ENCODE data around the gene KIAA2012. TPM values are rescaled to one million over a fixed set of nuclear protein-coding genes. Genes with fewer than 3 reads are reported as not detected.

The KIAA2012 gene
- total and polyA plus RNA-seq, 2 of the 8 experiments (the other 6 are each of a cell fraction or from before 2014, with no cell fraction given): not detected

DNA sequence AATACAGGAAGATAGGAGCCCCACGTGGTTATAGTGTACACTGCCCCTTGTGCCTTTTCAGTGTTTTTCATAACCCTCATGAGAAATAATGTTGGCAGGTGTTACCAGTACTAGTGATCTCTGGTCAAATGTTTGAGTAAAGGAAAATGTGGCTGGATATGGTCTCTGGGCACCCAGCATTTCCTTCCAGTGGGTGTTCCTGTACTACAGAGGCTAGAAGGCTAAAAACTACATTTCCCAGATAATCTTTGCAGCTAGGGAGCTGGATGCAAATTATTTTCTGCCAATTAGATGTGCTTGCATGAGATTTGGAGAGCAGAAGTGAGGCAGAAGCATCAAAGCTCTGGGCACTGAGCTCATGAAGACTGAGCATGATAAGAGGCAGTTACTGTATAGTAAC, 45.1 kb downstream of the KIAA2012 start:
- Histone ChIP-seq H3K18ac (ENCODE audit: extremely low read depth, low read length) (no peak overlapping the region), H3K79me1 (ENCODE audit: low read depth, low read length) (no peaks in the 10 kb centered on the region), H4K8ac (ENCODE audit: extremely low read depth, insufficient read depth, low read length) (no peak overlapping the region), H3K23ac (ENCODE audit: insufficient read length) (no peak overlapping the region), H2BK15ac (ENCODE audit: low read length) (no peak overlapping the region), H3K4me3 (ENCODE audit: extremely low read depth in 1 of 4, insufficient read depth in 2 of 4, low read depth in 3 of 4, low read length in 4 of 4) (no peak overlapping the region), H3K4me1 (replicated peaks in 1 of 4; ENCODE audit: control insufficient read depth in 3 of 4, insufficient read depth in 4 of 4, low read length in 3 of 4) (peaks cover 0 to 5% (median 2%) of the 10 kb centered on the region in 4 experiments; a peak in 2 of 7 replicates), H3K4ac (replicated peaks; ENCODE audit: insufficient read length, low read depth, low read length) (no peak overlapping the region), H2BK12ac (ENCODE audit: low read depth, low read length) (no peak overlapping the region), H3K9ac (replicated peaks in 1 of 4; ENCODE audit: extremely low read depth in 1 of 4, low read depth in 3 of 4, low read length in 3 of 4) (no peak overlapping the region), H4K91ac (replicated peaks; ENCODE audit: insufficient read length, low read length) (no peak overlapping the region), H3K27ac (ENCODE audit: low read depth, low read length) (no peak overlapping the region), H4K5ac (ENCODE audit: insufficient read length, low read depth, low read length) (no peak overlapping the region), H3K79me2 (ENCODE audit: control insufficient read depth in 1 of 2, insufficient read depth in 2 of 2, low read length in 2 of 2) (no peaks in the 10 kb centered on the region), H3K27me3 (replicated peaks in 1 of 4; ENCODE audit: control insufficient read depth in 3 of 4, extremely low read depth in 1 of 4, insufficient read depth in 3 of 4, low read length in 3 of 4) (no peaks in the 10 kb centered on the region), H3K56ac (replicated peaks; ENCODE audit: insufficient read length, low read depth, low read length) (no peak overlapping the region), H3K36me3 (ENCODE audit: control insufficient read depth in 2 of 4, insufficient read depth in 4 of 4, low read length in 3 of 4) (no peaks in the 10 kb centered on the region), H3K9me3 (ENCODE audit: insufficient read depth in 2 of 2, low read depth in 1 of 2, low read length in 1 of 2) (no peaks in the 10 kb centered on the region), H2AK5ac (ENCODE audit: low read depth, low read length) (no peak overlapping the region), H3K4me2 (ENCODE audit: insufficient read depth in 1 of 2, low read depth in 2 of 2, low read length in 2 of 2) (no peak overlapping the region), H2BK5ac (ENCODE audit: low read depth, low read length) (no peak overlapping the region), H2AFZ (ENCODE audit: low read length) (no peak overlapping the region), H3K23me2 (ENCODE audit: low read depth, low read length) (no peaks in the 10 kb centered on the region), H4K20me1 (replicated peaks in 1 of 2; ENCODE audit: control insufficient read depth in 1 of 2, insufficient read depth in 2 of 2, low read length in 2 of 2) (no peaks in the 10 kb centered on the region), H2BK20ac (ENCODE audit: low read length) (no peak overlapping the region), H3K14ac (ENCODE audit: insufficient read length) (no peak overlapping the region), H2BK120ac (replicated peaks; ENCODE audit: low read depth, low read length) (no peak overlapping the region)
- POLR2A ChIA-PET (ENCODE audit: partially characterized antibody): no interaction called here
- DNase-seq (ENCODE audit: low read depth in 1 of 2, low spot score in 2 of 2): no peak
- FAIRE-seq: no peak
- CTCF ChIA-PET (ENCODE audit: partially characterized antibody): interaction anchor here (0.6 to 1.7 kb wide), 5 partner anchors 9 to 436 kb away, joined by 3 to 6 read pairs (median 4); no protein-coding TSS in a partner anchor
- TF ChIP-seq RAD21 (IDR thresholded peaks at IDR 0.05 in 1 of 2, conservative IDR thresholded peaks at IDR 0.05 in 1 of 2; ENCODE audit: low read depth in 2 of 2, low read length in 2 of 2): no peak
- no peak for TF ChIP-seq BRCA1 (IDR thresholded peaks at IDR 0.05; ENCODE audit: low read depth, low read length)
- WGBS, 2 experiments (ENCODE audit: extremely low coverage in 1 of 2, insufficient coverage in 1 of 2, insufficient read length in 1 of 2, insufficient replicate concordance in 2 of 2, low coverage in 1 of 2, low lambda C conversion rate in 2 of 2, missing lambda C conversion rate in 1 of 2): 81% methylated on average over 1 of the region's 1 CpG; no CpG with 5 or more reads in 1 of the 2 experiments

Measured in H1 (cell line).